Astrocyte (in vitro differentiated cells and primary cell): ENCODE measurements around the gene DNAJB1. TPM values are rescaled to one million over a fixed set of nuclear protein-coding genes. Genes with fewer than 3 reads are reported as not detected.

Source experiments
- DNase-seq: peaks from one replicate; pipeline ENCODE4 v3.0.0-alpha.2; 2010; ENCODE audit warnings: low read depth
- FAIRE-seq: peaks from 2 replicates; lab custom pipeline; 2011; peaks lifted over from hg19 to GRCh38; lab: Jason Lieb, UNC
- H2AFZ ChIP-seq: 2 replicates; pipeline ENCODE4 v1.6.0; 2012; ENCODE audit warnings: low read depth, low read length, inconsistent platforms
- H3K27ac ChIP-seq: 2 replicates; pipeline ENCODE4 v1.5.1; 2011; ENCODE audit warnings: low read depth, low read length, inconsistent platforms
- H3K27me3 ChIP-seq: 2 replicates; pipeline ENCODE4 v1.6.0; 2011; ENCODE audit warnings: low read length, inconsistent platforms; ENCODE audit not compliant: insufficient read depth
- H3K36me3 ChIP-seq: 2 replicates; pipeline ENCODE4 v1.5.1; 2011; ENCODE audit warnings: low read length, inconsistent platforms; ENCODE audit not compliant: insufficient read depth
- H3K4me1 ChIP-seq: 2 replicates; pipeline ENCODE4 v1.5.1; 2011; ENCODE audit warnings: low read length, inconsistent platforms; ENCODE audit not compliant: insufficient read depth
- H3K4me2 ChIP-seq: 2 replicates; pipeline ENCODE4 v1.6.0; 2012; ENCODE audit warnings: low read length, inconsistent platforms
- H3K4me3 ChIP-seq: 2 replicates; pipeline ENCODE4 v1.5.1; 2011; ENCODE audit warnings: low read depth, mild to moderate bottlenecking, low read length, inconsistent platforms; ENCODE audit not compliant: insufficient read depth
- H3K79me2 ChIP-seq: 2 replicates; pipeline ENCODE4 v1.6.0; 2012; ENCODE audit warnings: mild to moderate bottlenecking, low read length, inconsistent platforms; ENCODE audit not compliant: insufficient read depth
- H3K9ac ChIP-seq: 2 replicates; pipeline ENCODE4 v1.6.0; 2012; ENCODE audit warnings: mild to moderate bottlenecking, low read length, inconsistent platforms
- H3K9me3 ChIP-seq: 2 replicates; pipeline ENCODE4 v1.5.1; 2012; ENCODE audit warnings: low read depth, mild to moderate bottlenecking, low read length, inconsistent platforms; ENCODE audit not compliant: insufficient read depth
- H4K20me1 ChIP-seq: 2 replicates; pipeline ENCODE4 v1.6.0; 2012; ENCODE audit warnings: low read length, inconsistent platforms; ENCODE audit not compliant: insufficient read depth
- H3K27ac Mint-ChIP-seq: one replicate; pipeline ENCODE4 v1.8.0; 2021; ENCODE audit warnings: mild to moderate bottlenecking, mixed read lengths; ENCODE audit not compliant: unreplicated experiment
- H3K27me3 Mint-ChIP-seq: one replicate; pipeline ENCODE4 v1.8.0; 2021; ENCODE audit warnings: low read depth, mixed read lengths; ENCODE audit not compliant: unreplicated experiment
- H3K36me3 Mint-ChIP-seq: one replicate; pipeline ENCODE4 v1.8.0; 2021; ENCODE audit warnings: low read depth, mixed read lengths; ENCODE audit not compliant: unreplicated experiment
- H3K4me1 Mint-ChIP-seq: one replicate; pipeline ENCODE4 v1.8.0; 2021; ENCODE audit warnings: low read depth, mixed read lengths; ENCODE audit not compliant: unreplicated experiment
- H3K4me3 Mint-ChIP-seq: one replicate; pipeline ENCODE4 v1.8.0; 2021; ENCODE audit warnings: mild to moderate bottlenecking, moderate library complexity, mixed read lengths; ENCODE audit not compliant: unreplicated experiment
- H3K9me3 Mint-ChIP-seq: one replicate; pipeline ENCODE4 v1.8.0; 2021; ENCODE audit warnings: mild to moderate bottlenecking, mixed read lengths; ENCODE audit not compliant: unreplicated experiment
- EZH2 ChIP-seq: IDR thresholded peaks from 2 replicates; pipeline ENCODE4 v1.6.1; 2012; ENCODE audit warnings: mild to moderate bottlenecking, low read length, inconsistent platforms; ENCODE audit not compliant: insufficient read depth
- total RNA-seq: library from RNA; stranded (reverse); gene quantifications from 2 replicates; pipeline ENCODE4 v1.2.1, GENCODE V29; 2021
- TF ChIP-seq, protein P1 (sequence below): IDR thresholded peaks from 2 replicates; pipeline ENCODE4 v1.5.1; 2011; ENCODE audit warnings: low read depth, mild to moderate bottlenecking, inconsistent platforms, low read length, moderate library complexity; ENCODE audit not compliant: insufficient read depth

The DNAJB1 gene
- total RNA-seq, 1 donor from 2014 or later: 105 TPM

DNA sequence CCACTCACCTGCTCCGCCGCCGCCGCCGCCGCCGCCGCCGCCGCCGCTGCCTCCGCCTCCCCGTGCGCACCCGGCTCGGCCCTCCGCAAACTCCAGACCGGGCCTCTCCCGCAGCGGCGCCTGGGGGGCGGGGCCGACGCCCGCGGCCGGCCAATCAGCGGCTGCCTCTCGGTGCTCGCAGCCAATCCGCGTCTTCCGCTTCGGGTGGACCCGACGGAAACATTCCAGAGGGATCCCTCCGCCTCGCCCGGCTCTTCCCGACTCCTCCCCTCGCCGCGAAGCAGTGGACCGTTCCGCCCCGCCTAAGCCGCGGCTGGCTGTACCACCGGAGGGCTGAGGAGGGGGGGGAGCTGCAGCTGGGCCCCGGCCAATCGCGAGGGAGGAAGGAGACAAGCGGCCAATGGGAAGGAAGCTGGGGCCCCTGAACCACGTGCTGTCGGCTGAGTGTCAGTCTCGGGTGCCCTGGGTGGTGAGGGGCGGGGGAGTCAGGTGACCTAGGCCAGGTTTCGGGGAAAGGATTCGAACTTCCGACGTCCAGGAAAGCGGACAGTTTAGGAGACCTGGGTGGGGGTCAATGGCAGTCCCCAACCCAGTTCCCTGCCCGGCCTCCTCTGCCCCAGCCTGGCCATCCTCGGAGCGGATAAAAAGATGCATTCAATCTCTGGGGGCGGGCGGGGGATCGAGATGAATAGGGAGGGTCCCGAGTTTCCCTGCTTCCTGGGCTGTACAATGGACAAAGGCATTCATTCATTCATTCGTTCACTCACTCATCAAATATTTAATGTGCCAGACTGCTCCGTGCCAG, 22.0 kb downstream of the DNAJB1 start, which contains the start of gene GIPC1:
Gene GIPC1, minus strand, starts transcription at position 99 of the 805 bp plus-strand sequence. CDS start 13,151 bp downstream, outside the sequence.
- H3K27ac Mint-ChIP-seq: peak within 1 kb of the TSS; percentile 58
- Histone ChIP-seq H3K27me3 (no peaks in the 10 kb centered on the region), H3K9me3 (no peaks in the 10 kb centered on the region), H3K79me2 (peaks cover 37% of the 10 kb centered on the region), H3K4me1 (peaks cover 16% of the 10 kb centered on the region), H3K4me3 (peak within 1 kb of the TSS; percentile 85), H2AFZ (peak within 1 kb of the TSS; percentile 60), H3K4me2 (peak within 1 kb of the TSS; percentile 99), H3K27ac (peak within 1 kb of the TSS; percentile 26), H4K20me1 (peaks cover 28% of the 10 kb centered on the region), H3K36me3 (no peaks in the 10 kb centered on the region), H3K9ac (peak within 1 kb of the TSS; percentile 85)
- no peaks in the 10 kb centered on the region for H3K27me3 Mint-ChIP-seq
- no peaks in the 10 kb centered on the region for H3K9me3 Mint-ChIP-seq
- peak; percentile 98 for DNase-seq
- H3K36me3 Mint-ChIP-seq: peaks cover 9% of the 10 kb centered on the region
- no peak for FAIRE-seq
- TF ChIP-seq, protein P1, sequence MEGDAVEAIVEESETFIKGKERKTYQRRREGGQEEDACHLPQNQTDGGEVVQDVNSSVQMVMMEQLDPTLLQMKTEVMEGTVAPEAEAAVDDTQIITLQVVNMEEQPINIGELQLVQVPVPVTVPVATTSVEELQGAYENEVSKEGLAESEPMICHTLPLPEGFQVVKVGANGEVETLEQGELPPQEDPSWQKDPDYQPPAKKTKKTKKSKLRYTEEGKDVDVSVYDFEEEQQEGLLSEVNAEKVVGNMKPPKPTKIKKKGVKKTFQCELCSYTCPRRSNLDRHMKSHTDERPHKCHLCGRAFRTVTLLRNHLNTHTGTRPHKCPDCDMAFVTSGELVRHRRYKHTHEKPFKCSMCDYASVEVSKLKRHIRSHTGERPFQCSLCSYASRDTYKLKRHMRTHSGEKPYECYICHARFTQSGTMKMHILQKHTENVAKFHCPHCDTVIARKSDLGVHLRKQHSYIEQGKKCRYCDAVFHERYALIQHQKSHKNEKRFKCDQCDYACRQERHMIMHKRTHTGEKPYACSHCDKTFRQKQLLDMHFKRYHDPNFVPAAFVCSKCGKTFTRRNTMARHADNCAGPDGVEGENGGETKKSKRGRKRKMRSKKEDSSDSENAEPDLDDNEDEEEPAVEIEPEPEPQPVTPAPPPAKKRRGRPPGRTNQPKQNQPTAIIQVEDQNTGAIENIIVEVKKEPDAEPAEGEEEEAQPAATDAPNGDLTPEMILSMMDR: no peak
- no peak for TF ChIP-seq EZH2
- peaks cover 11% of the 10 kb centered on the region for H3K4me1 Mint-ChIP-seq
- peak within 1 kb of the TSS; percentile 92 for H3K4me3 Mint-ChIP-seq

DNA sequence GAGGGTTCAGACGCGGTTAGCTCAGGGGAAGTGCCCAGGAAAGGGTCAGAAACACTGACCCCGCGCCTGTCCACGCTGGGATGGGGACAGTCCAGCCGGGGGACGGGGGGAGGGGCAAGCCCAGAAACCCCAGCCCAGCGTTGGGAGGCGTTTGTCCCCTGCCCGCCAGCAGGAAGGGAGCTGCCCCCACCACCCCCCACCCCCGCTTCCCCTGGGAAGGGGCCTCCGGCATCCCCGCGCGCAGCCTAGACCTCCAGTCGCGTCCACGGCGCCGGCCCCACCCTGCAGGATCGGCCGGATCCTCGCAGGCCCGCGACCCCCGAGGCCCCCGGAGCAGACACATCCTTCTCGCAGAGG, 22.5 kb downstream of the DNAJB1 start:
- peak overlapping the region; percentile 99 for H3K4me2 ChIP-seq
- Mint-ChIP-seq H3K27ac (no peak overlapping the region), H3K9me3 (no peaks in the 10 kb centered on the region), H3K4me3 (peak overlapping the region; percentile 92), H3K27me3 (no peaks in the 10 kb centered on the region), H3K4me1 (peaks cover 11% of the 10 kb centered on the region), H3K36me3 (peaks cover 9% of the 10 kb centered on the region)
- peak overlapping the region; percentile 26 for H3K27ac ChIP-seq
- no peak for FAIRE-seq
- H3K79me2 ChIP-seq: peaks cover 37% of the 10 kb centered on the region
- H3K36me3 ChIP-seq: no peaks in the 10 kb centered on the region
- peaks cover 16% of the 10 kb centered on the region for H3K4me1 ChIP-seq
- TF ChIP-seq, protein P1: no peak
- no peak for TF ChIP-seq EZH2
- H2AFZ ChIP-seq: no peak overlapping the region
- peak overlapping the region; percentile 85 for H3K4me3 ChIP-seq
- peak overlapping the region; percentile 85 for H3K9ac ChIP-seq
- H4K20me1 ChIP-seq: peaks cover 28% of the 10 kb centered on the region
- no peaks in the 10 kb centered on the region for H3K9me3 ChIP-seq
- no peak for DNase-seq
- H3K27me3 ChIP-seq: no peaks in the 10 kb centered on the region
